HepG2 (cell line): ENCODE results near the gene THEM4. TPM values are rescaled to one million over a fixed set of nuclear protein-coding genes. Genes with fewer than 3 reads are reported as not detected.

Experiments used
- AGO1 ChIP-seq: fragments of 200-400 bp; formaldehyde crosslinking; IDR thresholded peaks from 2 replicates; pipeline ENCODE4 v1.6.1; 2017; ENCODE audit warnings: mild to moderate bottlenecking, low read depth, low read length, moderate library complexity; ENCODE audit not compliant: poor library complexity, severe bottlenecking
- ARID4A ChIP-seq: sonication (generic); formaldehyde crosslinking; IDR thresholded peaks from 2 replicates; pipeline ENCODE4 v1.5.0; 2020; ENCODE audit warnings: mild to moderate bottlenecking, missing genetic modification reagents, borderline replicate concordance
- GZF1 ChIP-seq: sonication (generic); formaldehyde crosslinking; IDR thresholded peaks from 2 replicates; pipeline ENCODE4 v1.5.1; 2020; ENCODE audit warnings: mild to moderate bottlenecking, missing genetic modification reagents
- HNF1B ChIP-seq: sonication (generic); formaldehyde crosslinking; IDR thresholded peaks from 2 replicates; pipeline ENCODE4 v1.5.1; 2020; ENCODE audit warnings: mild to moderate bottlenecking, moderate library complexity, missing genetic modification reagents
- HNF4A ChIP-seq: sonication (generic); formaldehyde crosslinking; IDR thresholded peaks from 2 replicates; pipeline ENCODE4 v1.4.0; 2020; ENCODE audit warnings: missing genetic modification reagents
- HNRNPK ChIP-seq: fragments of 200-400 bp; formaldehyde crosslinking; IDR thresholded peaks from 2 replicates; pipeline ENCODE4 v1.6.1; 2018; ENCODE audit warnings: low read length, low read depth, moderate library complexity, mild to moderate bottlenecking; ENCODE audit not compliant: poor library complexity, severe bottlenecking
- PAF1 ChIP-seq: IDR thresholded peaks from 2 replicates; pipeline ENCODE4 v1.6.1; 2016; ENCODE audit warnings: missing genetic modification reagents, missing compliant biosample characterization
- TEAD3 ChIP-seq: optimal IDR thresholded peaks from 2 replicates; pipeline ENCODE3; 2016; ENCODE audit warnings: borderline replicate concordance
- THAP11 ChIP-seq: IDR thresholded peaks from 2 replicates; pipeline ENCODE4 v1.6.1; 2016; ENCODE audit warnings: missing biosample characterization, missing genetic modification reagents
- ZBTB40 ChIP-seq, 2 experiments: fragments of 450-650 bp in 1 of 2; sonication (generic) in 1 of 2; formaldehyde crosslinking in 1 of 2; IDR thresholded peaks; 2 replicates each; pipeline versions ENCODE4 v1.6.1 to v1.8.0; 2016 to 2022; ENCODE audit warnings: antibody characterized with exemption in 1 of 2, mild to moderate bottlenecking in 1 of 2, missing genetic modification reagents in 1 of 2
- ZFP37 ChIP-seq: sonication (generic); formaldehyde crosslinking; IDR thresholded peaks from 2 replicates; pipeline ENCODE4 v1.4.0; 2020; ENCODE audit warnings: missing genetic modification reagents, borderline replicate concordance
- polyA plus RNA-seq, 8 experiments: library from polyadenylated mRNA; depleted of rRNA in 3 of 8; stranded (reverse) in 7 of 8; unstranded in 1 of 8; fragments of >200 nt; fragmentation: Illumina TruSeq in 4 of 8; extraction: Trizol in 4 of 8; gene quantifications; 2 replicates each; pipeline versions ENCODE4 v1.2.1 to v1.2.3, GENCODE V29; 2011 to 2016; ENCODE audit warnings: low read depth in 4 of 8, missing spikeins in 1 of 8, mixed read lengths in 1 of 8; ENCODE audit not compliant: insufficient read depth in 1 of 8
- total RNA-seq, 5 experiments: library from RNA; depleted of rRNA; stranded (reverse); fragments of >200 nt; fragmentation: Illumina TruSeq; extraction: Trizol; gene quantifications; 2 replicates each; pipeline ENCODE4 v1.2.3, GENCODE V29; 2016; ENCODE audit warnings: low read depth in 1 of 5

The THEM4 gene
- total and polyA plus RNA-seq, 2 of the 13 experiments (the other 11 are each of a cell fraction or from before 2014, with no cell fraction given), result 10.9 to 13.9 TPM

GRCh38 chr1:151909167-151910149, at the start of gene THEM4 (continued):
- TF ChIP-seq ARID4A, result peak; percentile 84
- peak; percentile 91 for TF ChIP-seq THAP11 (CRISPR knock-in tag)
- TF ChIP-seq HNF4A (CRISPR knock-in tag), result no peak
- TF ChIP-seq ZBTB40 (IDR thresholded peaks at IDR 0.05), result peak; percentile 79
- peak; percentile 87 for TF ChIP-seq ZBTB40 (CRISPR knock-in tag; IDR thresholded peaks at IDR 0.05)
- TF ChIP-seq HNRNPK, result peak; percentile 41
- TF ChIP-seq HNF1B (CRISPR knock-in tag), result peak; percentile 80; the same call in 1 of the 2 replicates
- TF ChIP-seq TEAD3, result peak; percentile 40
- no peak for TF ChIP-seq PAF1
- TF ChIP-seq ZFP37 (CRISPR knock-in tag), result peak; percentile 24; the same call in 1 of the 2 replicates
- peak; percentile 45 for TF ChIP-seq AGO1
- TF ChIP-seq GZF1 (CRISPR knock-in tag), result 0 out of 2 replicates have a peak, but pooled peaks have one; percentile 56
